OCI-M1 (cell line): ENCODE data around the gene FSD1L.
"Not testable (repeated sequence)": the region's sequence is repeated elsewhere in the genome, so short reads cannot be mapped to it uniquely, and the experiment has no call there.

Experiments
- DNase-seq: peaks from one replicate; lab custom pipeline; 2025; lab: John Stamatoyannopoulos, UW

Gene FSD1L

GRCh38 chr9:105484226-105484625, 36.4 kb downstream of the FSD1L start:
- no peak for DNase-seq

DNA sequence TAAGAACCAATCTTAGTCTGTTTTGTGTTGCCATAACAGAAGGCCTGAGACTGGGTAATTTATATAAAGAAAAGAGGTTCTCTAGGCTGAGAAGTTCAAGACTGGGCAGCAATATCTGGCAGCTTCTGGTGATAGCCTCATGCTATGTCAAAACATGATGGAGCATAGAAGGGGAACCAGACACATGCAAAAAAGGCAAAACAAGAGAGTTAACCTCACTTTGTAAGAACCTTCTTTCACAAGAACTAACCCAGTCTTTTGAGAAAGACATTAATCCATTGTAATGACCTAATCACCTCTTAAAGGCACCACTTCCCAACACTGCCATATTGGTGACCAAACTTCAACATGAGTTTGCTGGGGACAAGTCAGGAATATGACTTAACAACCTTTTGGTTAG, 37.3 kb downstream of the FSD1L start:
- no peak for DNase-seq

DNA sequence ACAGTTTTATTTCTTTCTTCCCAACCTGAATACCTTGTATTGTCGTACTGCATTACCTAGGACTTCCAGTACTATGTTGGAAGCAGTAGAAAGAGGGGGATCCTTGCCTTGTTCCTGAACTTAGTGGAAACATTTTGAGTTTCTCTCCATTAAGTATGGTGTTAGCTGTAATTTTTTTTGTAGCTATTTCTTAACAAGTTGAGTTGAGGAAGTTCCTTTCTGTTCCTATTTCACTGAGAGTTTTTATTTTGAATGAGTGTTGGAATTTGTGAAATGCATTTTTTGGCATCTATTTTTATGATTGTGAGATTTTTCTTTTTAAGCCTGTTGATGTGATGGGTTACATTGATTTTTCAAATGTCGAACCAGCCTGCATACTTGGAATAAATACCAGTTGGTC, 49.0 kb downstream of the FSD1L start:
- DNase-seq: no peak

- DNase-seq: no peak
Measured at GRCh38 chr9:105497704-105498103, 49.9 kb downstream of the FSD1L start.

GRCh38 chr9:105500108-105500766, 52.4 kb downstream of the FSD1L start:
- no peak for DNase-seq

DNA sequence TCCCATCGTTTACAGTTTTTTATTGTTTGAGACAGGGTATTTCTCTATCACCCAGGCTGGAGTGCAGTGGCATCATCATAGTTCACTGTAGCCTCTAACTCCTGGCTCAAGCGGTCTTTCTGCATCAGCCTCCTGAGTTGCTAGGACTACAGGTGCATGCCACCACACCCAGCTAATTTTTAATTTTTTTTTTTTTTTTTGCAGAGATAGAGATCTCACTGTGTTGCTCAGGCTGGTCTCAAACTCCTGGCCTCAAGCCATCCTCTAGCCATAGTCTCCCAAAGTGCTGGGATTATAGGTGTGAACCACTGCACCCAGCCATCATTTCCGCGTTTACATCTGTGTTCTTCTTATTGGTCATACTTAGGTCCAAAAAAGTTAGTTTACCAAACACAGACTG, 53.6 kb downstream of the FSD1L start:
- no peak for DNase-seq

DNA sequence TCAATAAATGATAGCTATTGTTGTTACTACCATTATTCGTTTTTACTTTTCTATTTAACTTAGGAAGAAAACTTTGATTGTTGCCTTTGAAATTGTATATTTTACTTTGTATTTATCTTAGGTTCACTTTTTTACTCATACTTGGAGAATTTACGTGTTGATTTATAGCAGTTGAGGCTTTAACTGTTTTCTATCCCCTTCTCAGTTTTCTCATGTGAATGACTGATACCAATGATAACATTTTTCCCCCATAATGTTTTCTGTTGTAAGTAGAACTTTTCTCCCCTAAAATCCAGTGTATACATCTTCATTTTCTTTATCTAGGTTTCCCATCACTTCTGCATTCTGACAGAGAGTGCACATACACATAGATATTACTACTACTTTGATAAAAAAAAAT, 54.4 kb downstream of the FSD1L start:
- DNase-seq: no peak

GRCh38 chr9:105503881-105504280, 56.0 kb downstream of the FSD1L start:
- peak; percentile 71 for DNase-seq

- no peak for DNase-seq
Measured at GRCh38 chr9:105507096-105507790, 59.4 kb downstream of the FSD1L start.

DNA sequence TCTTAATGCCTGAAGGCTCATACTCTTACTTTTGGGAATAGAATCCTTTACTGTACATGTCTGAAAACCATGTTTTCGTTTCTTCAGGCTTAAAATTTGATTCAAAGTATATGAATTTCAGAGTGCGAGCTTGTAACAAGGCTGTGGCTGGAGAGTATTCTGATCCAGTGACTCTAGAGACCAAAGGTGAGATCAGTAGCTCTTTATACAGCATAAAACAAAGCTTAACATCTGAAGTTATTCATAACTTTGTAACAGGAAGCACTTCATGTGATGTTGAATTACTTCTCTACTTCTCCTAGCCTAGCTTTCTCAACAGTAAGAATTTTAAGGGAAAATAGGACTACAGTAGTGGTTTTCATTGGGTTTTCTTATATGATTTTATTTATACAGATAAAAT, 60.7 kb downstream of the FSD1L start:
- DNase-seq: no peak

GRCh38 chr9:105510024-105510423, 62.2 kb downstream of the FSD1L start:
- no peak for DNase-seq

DNA sequence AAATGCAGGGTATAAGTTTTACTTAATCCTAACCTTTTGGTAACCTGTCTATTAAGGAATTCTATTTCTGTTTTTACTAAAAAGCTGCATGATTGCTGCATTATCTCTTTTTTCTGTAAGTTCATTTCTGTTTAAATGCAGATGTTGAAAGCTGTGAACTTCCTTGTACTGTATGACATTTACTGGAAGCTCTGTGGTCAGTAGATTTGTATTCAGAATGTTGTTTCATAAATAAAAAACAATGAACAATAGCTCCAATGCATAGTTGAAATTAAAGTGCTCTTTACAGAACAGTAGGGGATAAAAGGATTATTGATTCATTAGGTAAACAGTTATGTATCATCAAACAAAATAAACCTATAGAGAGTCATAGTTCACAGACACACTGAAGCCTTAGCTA, 63.6 kb downstream of the FSD1L start:
- no peak for DNase-seq

- no peak for DNase-seq
Measured at GRCh38 chr9:105515811-105516413, 68.1 kb downstream of the FSD1L start.

GRCh38 chr9:105519710-105520369, 72.0 kb downstream of the FSD1L start:
- DNase-seq: not testable (repeated sequence)

GRCh38 chr9:105520992-105521391, 73.2 kb downstream of the FSD1L start:
- DNase-seq: not testable (repeated sequence)

DNA sequence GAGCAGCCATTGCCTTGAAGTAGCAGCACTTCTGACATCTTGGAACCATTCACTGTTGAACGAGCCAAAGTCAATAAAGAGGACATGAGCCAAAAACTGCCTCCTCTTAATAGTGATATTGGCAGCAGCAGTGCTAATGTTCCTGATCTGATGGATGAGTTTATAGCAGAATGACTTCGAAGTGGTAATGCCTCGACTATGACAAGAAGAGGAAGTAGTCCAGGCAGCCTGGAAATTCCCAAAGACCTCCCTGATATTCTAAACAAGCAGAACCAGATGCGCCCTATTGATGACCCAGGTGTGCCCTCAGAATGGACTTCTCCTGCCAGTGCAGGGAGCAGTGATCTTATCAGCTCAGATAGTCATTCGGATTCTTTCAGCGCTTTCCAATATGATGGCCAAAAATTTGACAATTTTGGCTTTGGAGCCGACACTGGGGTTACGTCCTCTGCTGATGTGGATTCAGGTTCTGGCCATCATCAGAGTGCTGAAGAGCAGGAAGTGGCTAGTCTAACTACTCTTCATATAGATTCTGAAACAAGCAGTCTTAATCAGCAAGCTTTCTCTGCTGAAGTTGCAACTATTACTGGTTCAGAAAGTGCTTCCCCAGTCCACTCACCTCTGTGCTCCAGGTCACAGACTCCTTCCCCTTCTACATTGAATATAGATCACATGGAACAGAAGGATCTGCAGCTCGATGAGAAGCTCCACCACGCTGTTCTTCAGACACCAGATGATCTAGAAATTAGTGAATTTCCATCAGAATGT, 75.0 kb downstream of the FSD1L start:
- not testable (repeated sequence) for DNase-seq

GRCh38 chr9:105531530-105531929, 83.7 kb downstream of the FSD1L start:
- DNase-seq: peak; percentile 28

GRCh38 chr9:105535920-105536668, 88.3 kb downstream of the FSD1L start:
- no peak for DNase-seq

GRCh38 chr9:105539452-105539851, 91.6 kb downstream of the FSD1L start:
- peak; percentile 35 for DNase-seq

DNA sequence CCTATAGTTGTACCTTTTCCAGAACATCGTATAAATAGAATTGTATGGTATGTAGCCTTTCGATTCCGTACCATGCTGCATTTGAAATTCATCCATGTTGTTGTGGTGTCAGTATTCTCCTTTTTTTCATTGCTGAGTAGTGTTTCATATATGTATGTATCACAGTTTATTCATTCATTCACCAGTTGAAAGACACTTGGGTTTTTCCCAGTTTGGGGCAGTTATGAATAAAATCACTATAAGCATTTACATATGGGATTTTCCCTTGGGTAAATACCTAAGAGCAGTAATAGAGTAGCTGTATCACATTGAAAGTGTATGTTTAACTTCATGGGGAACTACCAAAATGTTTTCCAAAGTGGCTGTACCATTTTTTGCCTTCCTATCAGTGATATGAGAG, 94.0 kb downstream of the FSD1L start:
- DNase-seq: no peak

GRCh38 chr9:105554042-105554441, 106.2 kb downstream of the FSD1L start:
- DNase-seq: no peak
